HG03457 (cell line): ENCODE measurements around the gene SLC12A8.

Source experiments
- ATAC-seq: cut with Tn5 transposase; IDR thresholded peaks from one replicate; pipeline ENCODE4 v1.9.1; 2021; ENCODE audit warnings: moderate number of reproducible peaks; ENCODE audit not compliant: unreplicated experiment

The SLC12A8 gene

DNA sequence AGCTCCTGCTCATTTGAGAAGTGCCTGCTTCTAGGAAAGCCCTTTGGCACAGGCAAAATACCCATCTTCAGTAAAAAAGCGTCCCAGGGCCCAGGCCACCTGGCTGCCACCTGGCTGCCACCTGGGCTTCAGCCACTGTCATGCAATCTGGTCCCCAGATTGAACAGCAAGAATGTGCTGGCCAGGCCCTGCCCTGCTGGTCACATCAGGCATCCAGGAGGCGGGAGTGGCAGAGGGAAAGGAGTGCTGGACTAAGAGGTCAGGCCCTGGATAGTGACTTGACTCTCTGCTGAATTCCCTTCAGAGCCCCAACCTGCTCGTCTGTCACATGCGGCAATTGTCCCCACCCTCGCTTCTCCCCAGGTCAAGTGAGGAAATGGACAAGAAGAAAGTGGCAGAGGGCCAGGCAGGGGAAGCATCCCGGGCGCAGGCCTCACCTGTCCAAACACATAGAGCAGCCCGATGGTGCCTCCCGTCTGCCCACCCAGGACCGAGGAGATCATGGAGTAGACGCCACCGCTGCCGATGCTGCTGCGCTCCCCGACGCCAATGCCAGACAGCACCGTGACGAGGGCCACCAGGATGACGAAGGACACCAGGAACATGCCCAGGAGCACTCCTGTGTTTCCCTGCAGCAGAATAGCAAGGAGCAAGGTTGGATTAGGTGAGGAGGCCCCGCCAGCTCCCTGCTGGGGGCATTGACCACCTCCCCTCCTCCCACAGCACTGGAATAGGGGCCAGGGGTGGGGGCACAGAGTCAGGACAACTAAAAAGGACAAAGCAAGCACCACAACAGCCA, 25.5 kb downstream of the SLC12A8 start:
- ATAC-seq: no peak

GRCh38 chr3:125186261-125186787, 26.2 kb downstream of the SLC12A8 start:
- ATAC-seq: no peak

DNA sequence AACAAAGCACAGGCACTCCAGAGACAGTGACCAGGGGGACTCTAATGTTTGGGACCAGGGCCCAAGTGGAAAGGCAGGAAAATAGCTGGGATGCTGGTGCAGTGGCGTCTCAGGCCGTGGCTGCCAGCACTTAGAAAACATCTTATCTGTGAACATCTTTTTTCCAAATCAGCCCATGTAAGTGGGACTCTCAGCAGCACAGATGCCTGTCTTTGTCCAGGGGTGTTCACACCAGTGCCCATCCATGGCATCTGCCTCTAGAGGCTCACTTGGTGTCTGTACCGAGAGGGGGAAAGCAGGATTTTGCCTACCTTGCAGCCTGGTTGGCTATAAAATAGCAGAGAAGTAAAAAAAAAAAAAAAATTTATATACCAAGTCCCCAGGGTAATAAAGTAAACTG, 26.7 kb downstream of the SLC12A8 start:
- ATAC-seq: no peak

- no peak for ATAC-seq
Observed at GRCh38 chr3:125179884-125180240, 32.7 kb downstream of the SLC12A8 start.

- ATAC-seq: no peak
Observed at GRCh38 chr3:125179143-125179883, 33.2 kb downstream of the SLC12A8 start.

DNA sequence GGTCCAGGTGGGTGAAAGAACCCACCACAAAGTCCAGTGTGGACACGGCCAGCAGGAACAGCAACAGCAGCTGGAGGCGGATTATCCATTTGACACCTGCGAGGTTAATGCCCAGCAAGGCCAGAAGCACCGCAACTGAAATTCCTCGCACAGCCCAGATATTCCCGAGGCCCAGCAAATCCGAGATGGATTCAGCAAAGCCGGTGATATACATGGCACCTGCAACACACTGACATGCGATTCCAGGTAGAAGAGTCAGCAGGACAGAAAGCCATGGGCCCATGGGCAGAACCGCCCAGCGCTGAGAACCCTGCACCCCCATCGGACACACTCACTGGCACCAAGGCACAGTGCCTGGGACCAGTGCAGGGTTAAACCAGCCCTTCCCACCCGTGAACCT, 34.8 kb downstream of the SLC12A8 start:
- ATAC-seq: no peak

GRCh38 chr3:125175295-125176078, 37.1 kb downstream of the SLC12A8 start:
- no peak for ATAC-seq

- no peak for ATAC-seq
Observed at GRCh38 chr3:125172346-125172745, 40.2 kb downstream of the SLC12A8 start.

DNA sequence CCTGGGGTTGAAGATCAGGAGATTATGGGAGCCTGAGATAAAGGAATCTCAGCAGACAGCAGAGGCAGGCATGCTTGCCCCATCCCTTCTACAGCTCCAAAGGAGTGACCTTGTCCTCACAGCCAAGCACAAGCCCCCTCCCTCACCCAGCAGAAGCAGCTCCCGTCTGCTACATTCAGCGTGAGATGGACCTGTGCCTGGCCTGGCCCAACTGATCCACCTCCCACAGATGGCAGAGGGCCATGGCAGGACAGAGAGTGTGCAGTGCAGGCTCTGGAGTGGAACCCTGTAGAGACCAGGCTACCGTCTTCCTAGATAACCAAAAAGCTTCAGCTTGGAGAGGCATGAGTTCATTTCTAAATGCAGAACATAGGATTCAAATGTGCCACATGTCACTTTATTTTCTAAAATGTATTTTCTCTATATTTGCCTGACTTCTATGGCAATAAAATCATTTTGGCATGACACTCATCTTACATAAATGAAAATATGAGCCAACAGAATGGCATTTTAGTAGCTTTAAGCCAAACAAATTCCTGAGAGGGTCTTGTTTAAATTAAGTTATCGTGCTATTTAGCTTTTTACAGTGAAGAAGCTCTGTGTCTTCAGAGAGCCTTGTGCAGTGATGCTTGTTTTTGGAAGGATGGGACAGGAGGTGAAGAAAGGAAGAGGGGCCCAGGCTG, 43.7 kb downstream of the SLC12A8 start:
- ATAC-seq: no peak

GRCh38 chr3:125166599-125167136, 45.9 kb downstream of the SLC12A8 start:
- no peak for ATAC-seq

DNA sequence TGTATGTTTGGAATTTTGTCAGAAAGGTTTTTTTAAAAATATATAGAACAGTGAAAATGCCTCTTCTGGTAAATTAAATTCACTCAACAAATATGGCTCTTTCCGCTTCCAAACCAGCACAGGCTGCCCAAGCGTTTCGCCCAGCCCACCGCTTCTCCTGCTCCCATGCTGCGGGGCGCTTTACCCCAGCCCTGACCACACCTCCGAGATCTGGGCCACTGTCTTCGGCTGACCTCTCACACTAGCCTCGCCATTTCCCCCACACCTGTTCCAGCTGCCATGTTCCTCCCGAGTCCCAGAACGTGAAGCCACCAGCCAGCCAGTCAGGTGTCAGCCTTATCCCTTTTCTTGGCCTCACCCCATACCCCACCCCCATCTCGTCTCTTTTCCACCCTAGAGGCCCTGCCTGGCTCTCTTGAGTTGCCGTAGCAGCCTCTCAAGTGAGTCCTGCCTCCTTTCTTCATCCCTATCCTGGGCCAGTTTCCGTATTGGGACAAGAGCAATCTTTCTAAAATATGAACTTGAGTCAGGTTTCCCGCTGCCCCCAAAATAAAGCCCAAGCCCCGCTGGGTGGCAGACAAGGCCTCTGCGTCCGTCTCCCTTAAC, 46.5 kb downstream of the SLC12A8 start:
- no peak for ATAC-seq

DNA sequence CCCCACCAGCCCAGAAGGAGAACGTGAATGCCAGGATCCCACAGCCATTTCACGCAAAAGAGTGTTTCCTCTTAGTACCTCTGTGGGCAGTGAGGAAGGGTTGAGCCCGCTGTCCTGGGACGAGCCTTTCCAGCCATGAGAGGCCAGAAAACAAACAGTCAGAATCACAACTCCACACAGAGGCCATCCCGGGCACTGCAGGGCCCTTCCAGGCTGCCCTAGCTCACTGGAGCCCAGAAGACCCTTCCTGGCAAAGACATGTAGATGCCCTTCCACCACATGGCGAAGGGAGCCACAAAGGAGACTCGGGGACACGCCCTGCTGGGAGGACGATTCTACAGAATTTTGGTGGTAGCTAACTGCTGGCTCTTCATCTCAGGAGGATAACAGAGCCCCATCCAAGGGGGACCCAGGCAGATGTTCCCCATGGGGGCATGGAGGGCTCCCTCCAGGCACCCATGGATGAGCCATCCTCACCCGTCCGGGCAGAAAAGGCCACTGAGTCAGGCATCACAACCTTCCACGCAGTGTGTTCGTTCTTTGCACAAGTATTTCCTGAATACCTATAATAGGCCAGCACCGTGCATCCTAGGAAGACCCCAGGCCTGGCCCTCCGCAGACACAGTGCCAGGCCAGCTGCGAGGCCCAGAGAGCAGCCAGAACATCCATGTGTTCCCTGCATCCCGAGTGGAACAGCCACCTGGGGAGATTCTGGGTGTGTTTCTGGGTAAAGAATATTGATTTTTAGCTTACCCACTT, 47.2 kb downstream of the SLC12A8 start:
- no peak for ATAC-seq

- no peak for ATAC-seq
Observed at GRCh38 chr3:125163739-125164601, 48.6 kb downstream of the SLC12A8 start.

- ATAC-seq: no peak
Observed at GRCh38 chr3:125161607-125162219, 50.8 kb downstream of the SLC12A8 start.

GRCh38 chr3:125160606-125161371, 51.8 kb downstream of the SLC12A8 start:
- no peak for ATAC-seq

GRCh38 chr3:125157183-125157582, 55.4 kb downstream of the SLC12A8 start:
- ATAC-seq: no peak

DNA sequence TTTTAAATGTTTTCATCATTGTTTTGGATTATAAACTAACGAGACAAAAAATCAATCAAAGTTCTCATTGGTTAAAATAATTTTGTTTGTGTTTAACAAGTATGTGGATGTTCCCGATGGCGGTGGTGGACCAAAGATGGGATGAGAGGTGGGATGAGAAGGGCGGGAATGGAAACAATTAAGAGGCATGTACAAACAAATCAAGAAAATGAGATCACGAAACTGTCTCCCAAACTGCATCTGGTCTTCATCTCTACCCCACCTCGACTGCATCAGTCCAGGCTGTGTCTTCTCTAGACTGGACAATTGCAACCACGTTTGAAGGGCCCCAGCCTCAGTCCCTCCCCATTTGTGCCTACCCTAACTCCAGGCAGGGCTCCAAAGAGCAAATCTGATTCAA, 56.1 kb downstream of the SLC12A8 start:
- ATAC-seq: no peak
